ENCODE data around the gene KRT9.

- no peak for TF ChIP-seq EZH2 (IDR thresholded peaks at IDR 0.05; ENCODE audit: low read length, unreplicated experiment)
- TF ChIP-seq CTCF (conservative IDR thresholded peaks at IDR 0.05; ENCODE audit: low read depth, low read length), result no peak
These were observed 49.3 kb downstream of the KRT9 start for GRCh38 chr17:41522301-41523224.
